ENCODE data around the gene DEFB118. TPM values are rescaled to one million over a fixed set of nuclear protein-coding genes. Genes with fewer than 3 reads are reported as not detected.

DEFB118 gene
- total and polyA plus RNA-seq, 10 of the 15 experiments (the other 5 are each of a cell fraction or from before 2014, with no cell fraction given), result not detected

DNA sequence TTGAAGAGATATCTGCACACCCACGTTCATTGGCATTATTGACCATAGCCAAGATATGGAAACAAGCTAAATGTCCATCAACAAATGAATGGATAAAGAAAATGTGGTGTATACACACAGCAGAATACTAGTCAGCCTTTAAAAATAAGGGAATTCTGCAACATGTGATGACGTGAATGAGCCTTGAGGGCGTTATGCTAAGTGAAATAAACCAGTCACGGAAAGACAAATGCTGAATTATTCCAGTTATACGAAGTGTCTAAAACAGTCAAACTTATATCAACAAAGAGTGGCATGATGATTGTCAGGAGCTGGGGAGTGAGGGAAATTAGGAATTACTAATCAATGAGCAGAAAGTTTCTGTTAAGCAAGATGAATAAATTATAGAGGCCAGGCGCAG lies 46.0 kb downstream of the DEFB118 start:
- CTCF ChIA-PET, result no interaction called here

More for the DNA sequence above, 46.0 kb downstream of the DEFB118 start:
- no peak overlapping the region for H2AFZ ChIP-seq (ENCODE audit: control insufficient read depth, low read depth, low read length)
- TF ChIP-seq MYC (IDR thresholded peaks at IDR 0.05; ENCODE audit: insufficient read depth, insufficient read length, insufficient replicate concordance, low read length, severe bottlenecking) (no peak), SIN3A (IDR thresholded peaks at IDR 0.05; ENCODE audit: low read depth, low read length) (no peak), STAT1 (conservative IDR thresholded peaks at IDR 0.05) (no peak), DPF2 (IDR thresholded peaks at IDR 0.05) (no peak), IRF4 (IDR thresholded peaks at IDR 0.05; ENCODE audit: low read depth, low read length) (no peak), RUNX3 (IDR thresholded peaks at IDR 0.05; ENCODE audit: low read length) (no peak), CBFB (IDR thresholded peaks at IDR 0.05; ENCODE audit: low read depth) (no peak)
- TF ChIP-seq, protein P1, sequence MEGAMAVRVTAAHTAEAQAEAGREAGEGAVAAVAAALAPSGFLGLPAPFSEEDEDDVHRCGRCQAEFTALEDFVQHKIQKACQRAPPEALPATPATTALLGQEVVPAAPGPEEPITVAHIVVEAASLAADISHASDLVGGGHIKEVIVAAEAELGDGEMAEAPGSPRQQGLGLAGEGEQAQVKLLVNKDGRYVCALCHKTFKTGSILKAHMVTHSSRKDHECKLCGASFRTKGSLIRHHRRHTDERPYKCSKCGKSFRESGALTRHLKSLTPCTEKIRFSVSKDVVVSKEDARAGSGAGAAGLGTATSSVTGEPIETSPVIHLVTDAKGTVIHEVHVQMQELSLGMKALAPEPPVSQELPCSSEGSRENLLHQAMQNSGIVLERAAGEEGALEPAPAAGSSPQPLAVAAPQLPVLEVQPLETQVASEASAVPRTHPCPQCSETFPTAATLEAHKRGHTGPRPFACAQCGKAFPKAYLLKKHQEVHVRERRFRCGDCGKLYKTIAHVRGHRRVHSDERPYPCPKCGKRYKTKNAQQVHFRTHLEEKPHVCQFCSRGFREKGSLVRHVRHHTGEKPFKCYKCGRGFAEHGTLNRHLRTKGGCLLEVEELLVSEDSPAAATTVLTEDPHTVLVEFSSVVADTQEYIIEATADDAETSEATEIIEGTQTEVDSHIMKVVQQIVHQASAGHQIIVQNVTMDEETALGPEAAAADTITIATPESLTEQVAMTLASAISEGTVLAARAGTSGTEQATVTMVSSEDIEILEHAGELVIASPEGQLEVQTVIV (IDR thresholded peaks at IDR 0.05; ENCODE audit: borderline replicate concordance, partially characterized antibody), result no peak
- TF ChIP-seq, protein P2, sequence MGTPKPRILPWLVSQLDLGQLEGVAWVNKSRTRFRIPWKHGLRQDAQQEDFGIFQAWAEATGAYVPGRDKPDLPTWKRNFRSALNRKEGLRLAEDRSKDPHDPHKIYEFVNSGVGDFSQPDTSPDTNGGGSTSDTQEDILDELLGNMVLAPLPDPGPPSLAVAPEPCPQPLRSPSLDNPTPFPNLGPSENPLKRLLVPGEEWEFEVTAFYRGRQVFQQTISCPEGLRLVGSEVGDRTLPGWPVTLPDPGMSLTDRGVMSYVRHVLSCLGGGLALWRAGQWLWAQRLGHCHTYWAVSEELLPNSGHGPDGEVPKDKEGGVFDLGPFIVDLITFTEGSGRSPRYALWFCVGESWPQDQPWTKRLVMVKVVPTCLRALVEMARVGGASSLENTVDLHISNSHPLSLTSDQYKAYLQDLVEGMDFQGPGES (IDR thresholded peaks at IDR 0.05), result no peak
- no TSS peak for BruUV-seq (replicated peaks)
- no peaks in the 10 kb centered on the region for H3K36me3 ChIP-seq (ENCODE audit: control insufficient read depth in 2 of 2, insufficient read depth in 2 of 2, low read length in 1 of 2)
- ATAC-seq (no peak), FAIRE-seq (no peak), DNase-seq (ENCODE audit: low read depth, low spot score) (no peak)
- H3K9me3 ChIP-seq (replicated peaks; ENCODE audit: control insufficient read depth, insufficient read depth, low read length), result no peaks in the 10 kb centered on the region
- ChIA-PET POLR2A (no interaction called here), SMC1A (ENCODE audit: uncharacterized antibody, unreplicated experiment) (interaction anchor here (0.6 kb wide), 1 partner anchor 88 kb away, joined by 3 read pairs; no protein-coding TSS in a partner anchor), RAD21 (ENCODE audit: unreplicated experiment) (no interaction called here)
- H3K79me2 ChIP-seq (ENCODE audit: control insufficient read depth, insufficient read depth, low read length), result no peaks in the 10 kb centered on the region
- H3K4me2 ChIP-seq (ENCODE audit: control insufficient read depth, insufficient read depth), result no peak overlapping the region
- in situ Hi-C loops (cut with MboI) (loop anchor here (5.0 kb wide), 1 partner anchor 48 kb away; no protein-coding TSS in a partner anchor), intact Hi-C loops (cut with micrococcal nuclease; ENCODE audit: unreplicated experiment) (no loop called here)
- no peaks in the 10 kb centered on the region for H3K4me1 ChIP-seq (ENCODE audit: control insufficient read depth, insufficient read depth, low read length)
- H4K20me1 ChIP-seq (ENCODE audit: control insufficient read depth, insufficient read depth), result no peaks in the 10 kb centered on the region
- 34% methylated on average over 6 of the region's 6 CpGs for WGBS (ENCODE audit: insufficient coverage, insufficient replicate concordance, low lambda C conversion rate, missing lambda C conversion rate)
- H3K27me3 ChIP-seq (replicated peaks in 1 of 2; ENCODE audit: control insufficient read depth in 2 of 2, insufficient read depth in 2 of 2, low read length in 1 of 2), result no peaks in the 10 kb centered on the region
- no peak overlapping the region for H3K27ac ChIP-seq (ENCODE audit: control insufficient read depth, insufficient read depth)
- no peak overlapping the region for H3K9ac ChIP-seq (ENCODE audit: control insufficient read depth, insufficient read depth, low read length)
- no peak overlapping the region for H3K4me3 ChIP-seq

All from GM12878 (cell line).